Measurements from ENCODE around the gene TGDS. TPM values are rescaled to one million over a fixed set of nuclear protein-coding genes. Genes with fewer than 3 reads are reported as not detected.

TGDS gene
- total and polyA plus RNA-seq, 2 of the 8 experiments (the other 6 are each of a cell fraction or from before 2014, with no cell fraction given): 11.6 to 11.8 TPM

DNA sequence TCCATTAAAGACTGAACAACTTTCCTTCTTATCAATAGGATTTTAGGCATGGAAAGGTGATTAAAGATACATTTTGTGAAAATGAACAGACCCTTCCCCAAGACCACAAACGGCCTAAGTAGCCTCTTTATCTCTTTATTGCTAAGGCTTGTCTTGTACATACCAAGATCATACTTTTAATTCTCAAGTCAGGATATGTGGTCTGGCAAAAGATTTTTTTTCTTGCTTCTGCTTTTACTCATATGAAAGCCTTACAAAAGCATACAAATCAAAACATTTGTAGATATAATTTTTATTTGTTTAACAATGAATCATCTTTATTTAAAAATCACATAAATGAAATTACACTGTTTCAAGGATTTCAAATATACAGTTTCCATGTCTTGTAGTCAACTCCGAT is 35.8 kb downstream of the TGDS start (continued):
- TF ChIP-seq TEAD4 (IDR thresholded peaks at IDR 0.05; ENCODE audit: low read depth, low read length): no peak
- TF ChIP-seq JUND (IDR thresholded peaks at IDR 0.05; ENCODE audit: low read length): no peak
- no peak for TF ChIP-seq CBX8 (IDR thresholded peaks at IDR 0.05; ENCODE audit: borderline replicate concordance, low read depth, low read length)
- TF ChIP-seq KDM5A (IDR thresholded peaks at IDR 0.05; ENCODE audit: low read length): no peak
- TF ChIP-seq EGR1 (IDR thresholded peaks at IDR 0.05; ENCODE audit: borderline replicate concordance, low read depth, low read length): no peak
- no peak for TF ChIP-seq CTBP2 (IDR thresholded peaks at IDR 0.05; ENCODE audit: borderline replicate concordance, insufficient read depth, insufficient read length, low read length)
- no peak for TF ChIP-seq KDM1A (IDR thresholded peaks at IDR 0.05; ENCODE audit: borderline replicate concordance, low read length)

Measured in H1 (cell line).